NCI-H1105 treated with DMSO at 0.1 percent for 48 hours (cell line): Measurements from ENCODE around the gene MAGI3.
"Not testable (repeated sequence)": the region's sequence is repeated elsewhere in the genome, so short reads cannot be mapped to it uniquely, and the experiment has no call there.

Experiments used
- DNase-seq: peaks from one replicate; lab custom pipeline; 2025; lab: John Stamatoyannopoulos, UW

The MAGI3 gene

GRCh38 chr1:113517983-113518382, 127.7 kb downstream of the MAGI3 start:
- no peak for DNase-seq

GRCh38 chr1:113519556-113519955, 129.2 kb downstream of the MAGI3 start:
- no peak for DNase-seq

- no peak for DNase-seq
Measured at GRCh38 chr1:113530021-113530420, 139.7 kb downstream of the MAGI3 start.

- DNase-seq: no peak
Measured at GRCh38 chr1:113531321-113531720, 141.0 kb downstream of the MAGI3 start.

- DNase-seq: no peak
Measured at GRCh38 chr1:113533061-113533460, 142.7 kb downstream of the MAGI3 start.

- DNase-seq: no peak
Measured at GRCh38 chr1:113534130-113534817, 144.0 kb downstream of the MAGI3 start.

GRCh38 chr1:113534875-113535274, 144.6 kb downstream of the MAGI3 start:
- no peak for DNase-seq

- no peak for DNase-seq
Measured at GRCh38 chr1:113536182-113536780, 146.0 kb downstream of the MAGI3 start.

GRCh38 chr1:113538225-113538624, 147.9 kb downstream of the MAGI3 start:
- no peak for DNase-seq

- no peak for DNase-seq
Measured at GRCh38 chr1:113540335-113540734, 150.0 kb downstream of the MAGI3 start.

GRCh38 chr1:113541106-113541505, 150.8 kb downstream of the MAGI3 start:
- DNase-seq: no peak

GRCh38 chr1:113542221-113542701, 151.9 kb downstream of the MAGI3 start:
- DNase-seq: no peak

GRCh38 chr1:113543110-113543509, 152.8 kb downstream of the MAGI3 start:
- DNase-seq: no peak

- peak; percentile 33 for DNase-seq
Measured at GRCh38 chr1:113545210-113545609, 154.9 kb downstream of the MAGI3 start.

- no peak for DNase-seq
Measured at GRCh38 chr1:113545626-113546025, 155.3 kb downstream of the MAGI3 start.

- DNase-seq: no peak
Measured at GRCh38 chr1:113551728-113552127, 161.4 kb downstream of the MAGI3 start.

GRCh38 chr1:113552244-113552643, 161.9 kb downstream of the MAGI3 start:
- DNase-seq: no peak

- DNase-seq: no peak
Measured at GRCh38 chr1:113557187-113557586, 166.9 kb downstream of the MAGI3 start.

GRCh38 chr1:113565621-113566020, 175.3 kb downstream of the MAGI3 start:
- DNase-seq: no peak

- no peak for DNase-seq
Measured at GRCh38 chr1:113567427-113567826, 177.1 kb downstream of the MAGI3 start.

GRCh38 chr1:113575744-113576260, 185.5 kb downstream of the MAGI3 start:
- DNase-seq: not testable (repeated sequence)

GRCh38 chr1:113576271-113576670, 186.0 kb downstream of the MAGI3 start:
- DNase-seq: no peak

- DNase-seq: no peak
Measured at GRCh38 chr1:113579256-113580018, 189.1 kb downstream of the MAGI3 start.
